AML-193 (cell line): ENCODE data around the gene GLP1R.

Source experiments
- DNase-seq, 2 experiments: peaks; one replicate each; lab custom pipeline; 2025; lab: John Stamatoyannopoulos, UW

GLP1R gene

GRCh38 chr6:39086294-39086693, 37.7 kb downstream of the GLP1R start:
- DNase-seq: no peak

GRCh38 chr6:39086711-39087110, 38.1 kb downstream of the GLP1R start:
- DNase-seq: no peak

- no peak for DNase-seq
Measured at GRCh38 chr6:39087197-39087596, 38.6 kb downstream of the GLP1R start.

GRCh38 chr6:39088331-39088730, 39.8 kb downstream of the GLP1R start:
- no peak for DNase-seq

GRCh38 chr6:39090036-39090435, 41.5 kb downstream of the GLP1R start:
- no peak for DNase-seq

GRCh38 chr6:39091220-39091619, 42.6 kb downstream of the GLP1R start:
- no peak for DNase-seq

- DNase-seq: peak; percentile 39 to 52
Measured at GRCh38 chr6:39092124-39092523, 43.5 kb downstream of the GLP1R start.

- DNase-seq: no peak
Measured at GRCh38 chr6:39093149-39093708, 44.6 kb downstream of the GLP1R start.

GRCh38 chr6:39095578-39095977, 47.0 kb downstream of the GLP1R start:
- DNase-seq: no peak

- DNase-seq: no peak
Measured at GRCh38 chr6:39100358-39100757, 51.8 kb downstream of the GLP1R start.

- DNase-seq: no peak
Measured at GRCh38 chr6:39102071-39102820, 53.7 kb downstream of the GLP1R start.

GRCh38 chr6:39102821-39103136, 54.2 kb downstream of the GLP1R start:
- no peak for DNase-seq

GRCh38 chr6:39104528-39104927, 55.9 kb downstream of the GLP1R start:
- DNase-seq: no peak

- DNase-seq: no peak
Measured at GRCh38 chr6:39107034-39107433, 58.5 kb downstream of the GLP1R start.

GRCh38 chr6:39107641-39108040, 59.1 kb downstream of the GLP1R start:
- no peak for DNase-seq

GRCh38 chr6:39108041-39108839, 59.7 kb downstream of the GLP1R start:
- no peak for DNase-seq

GRCh38 chr6:39111280-39111679, 62.7 kb downstream of the GLP1R start:
- no peak for DNase-seq

- DNase-seq: peak in 1 of 2 experiments; percentile 27
Measured at GRCh38 chr6:39113788-39114187, 65.2 kb downstream of the GLP1R start.

- peak in 1 of 2 experiments; percentile 62 for DNase-seq
Measured at GRCh38 chr6:39114388-39114703, 65.8 kb downstream of the GLP1R start.

- peak; percentile 94 to 98 for DNase-seq
Measured at GRCh38 chr6:39114704-39115599, 66.4 kb downstream of the GLP1R start, which contains the start of gene SAYSD1. TSS of gene SAYSD1 (minus strand) at chr6:39115186. CDS start at chr6:39115089, 97 bp downstream.

- no peak for DNase-seq
Measured at GRCh38 chr6:39118921-39119320, 70.3 kb downstream of the GLP1R start.

GRCh38 chr6:39124114-39124513, 75.5 kb downstream of the GLP1R start:
- no peak for DNase-seq
